Endothelial cell (in vitro differentiated cells): ENCODE data around the gene EFCAB6. TPM values are rescaled to one million over a fixed set of nuclear protein-coding genes. Genes with fewer than 3 reads are reported as not detected.
A peak's percentile ranks its signal among the peaks of the same experiment; 100 is the strongest.

Experiments used
- DNase-seq: peaks from one replicate; pipeline ENCODE4 v3.0.0; 2021; ENCODE audit warnings: low spot score
- H3K27ac Mint-ChIP-seq: one replicate; pipeline ENCODE4 v1.8.0; 2021; ENCODE audit warnings: mixed read lengths, inconsistent platforms; ENCODE audit not compliant: unreplicated experiment
- H3K27me3 Mint-ChIP-seq: one replicate; pipeline ENCODE4 v1.8.0; 2021; ENCODE audit warnings: mild to moderate bottlenecking, moderate library complexity, mixed read lengths, inconsistent platforms; ENCODE audit not compliant: unreplicated experiment
- H3K36me3 Mint-ChIP-seq: one replicate; pipeline ENCODE4 v1.8.0; 2021; ENCODE audit warnings: mild to moderate bottlenecking, low read depth, mixed read lengths, inconsistent platforms; ENCODE audit not compliant: unreplicated experiment
- H3K4me1 Mint-ChIP-seq: one replicate; pipeline ENCODE4 v1.8.0; 2021; ENCODE audit warnings: mild to moderate bottlenecking, mixed read lengths, inconsistent platforms; ENCODE audit not compliant: unreplicated experiment
- H3K4me3 Mint-ChIP-seq: one replicate; pipeline ENCODE4 v1.8.0; 2021; ENCODE audit warnings: mild to moderate bottlenecking, mixed read lengths, inconsistent platforms; ENCODE audit not compliant: unreplicated experiment
- H3K9me3 Mint-ChIP-seq: one replicate; pipeline ENCODE4 v1.8.0; 2021; ENCODE audit warnings: mixed read lengths, inconsistent platforms; ENCODE audit not compliant: unreplicated experiment
- total RNA-seq: library from RNA; stranded (reverse); fragmentation: NEBNext Ultra II Directional; extraction: Animal tissue kit (Norgen Biotek cat#: 25700); gene quantifications from one replicate; pipeline ENCODE4 v1.2.1, GENCODE V29; 2021; ENCODE audit not compliant: unreplicated experiment
- TF ChIP-seq, protein P1 (sequence below): fragments of 200-600 bp; sonication (generic); IDR thresholded peaks from one replicate; pipeline ENCODE4 v1.5.0; 2021; ENCODE audit warnings: antibody characterized with exemption; ENCODE audit not compliant: unreplicated experiment

Gene EFCAB6
- total RNA-seq, 1 donor from 2014 or later = 0.69 TPM

DNA sequence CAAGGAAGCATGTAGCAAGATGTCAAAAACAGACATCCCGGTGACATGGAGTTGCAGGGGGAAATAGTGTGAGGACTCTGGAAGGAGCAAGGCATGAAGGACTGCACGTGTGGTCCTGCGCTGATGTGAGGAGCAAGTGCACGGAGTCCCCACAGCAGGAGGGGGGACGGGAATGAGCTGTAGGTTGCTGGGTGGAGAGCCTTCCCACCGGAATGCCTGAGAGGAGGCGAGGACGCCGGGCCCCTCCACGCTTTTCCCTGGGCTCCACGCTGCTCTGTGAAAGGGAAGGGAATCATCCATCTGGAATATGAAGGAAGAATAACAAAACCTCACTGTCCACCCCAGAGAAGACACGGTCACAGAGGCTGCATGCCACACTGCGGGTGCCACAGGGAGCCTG lies 23.6 kb upstream of the EFCAB6 start:
- Mint-ChIP-seq H3K4me3 (peak overlapping the region; percentile 17), H3K27ac (no peak overlapping the region), H3K9me3 (no peaks in the 10 kb centered on the region), H3K4me1 (peaks cover 12% of the 10 kb centered on the region), H3K27me3 (peaks cover 6% of the 10 kb centered on the region), H3K36me3 (peaks cover 20% of the 10 kb centered on the region)
- no peak for DNase-seq
- TF ChIP-seq, protein P1, sequence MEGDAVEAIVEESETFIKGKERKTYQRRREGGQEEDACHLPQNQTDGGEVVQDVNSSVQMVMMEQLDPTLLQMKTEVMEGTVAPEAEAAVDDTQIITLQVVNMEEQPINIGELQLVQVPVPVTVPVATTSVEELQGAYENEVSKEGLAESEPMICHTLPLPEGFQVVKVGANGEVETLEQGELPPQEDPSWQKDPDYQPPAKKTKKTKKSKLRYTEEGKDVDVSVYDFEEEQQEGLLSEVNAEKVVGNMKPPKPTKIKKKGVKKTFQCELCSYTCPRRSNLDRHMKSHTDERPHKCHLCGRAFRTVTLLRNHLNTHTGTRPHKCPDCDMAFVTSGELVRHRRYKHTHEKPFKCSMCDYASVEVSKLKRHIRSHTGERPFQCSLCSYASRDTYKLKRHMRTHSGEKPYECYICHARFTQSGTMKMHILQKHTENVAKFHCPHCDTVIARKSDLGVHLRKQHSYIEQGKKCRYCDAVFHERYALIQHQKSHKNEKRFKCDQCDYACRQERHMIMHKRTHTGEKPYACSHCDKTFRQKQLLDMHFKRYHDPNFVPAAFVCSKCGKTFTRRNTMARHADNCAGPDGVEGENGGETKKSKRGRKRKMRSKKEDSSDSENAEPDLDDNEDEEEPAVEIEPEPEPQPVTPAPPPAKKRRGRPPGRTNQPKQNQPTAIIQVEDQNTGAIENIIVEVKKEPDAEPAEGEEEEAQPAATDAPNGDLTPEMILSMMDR = no peak

DNA sequence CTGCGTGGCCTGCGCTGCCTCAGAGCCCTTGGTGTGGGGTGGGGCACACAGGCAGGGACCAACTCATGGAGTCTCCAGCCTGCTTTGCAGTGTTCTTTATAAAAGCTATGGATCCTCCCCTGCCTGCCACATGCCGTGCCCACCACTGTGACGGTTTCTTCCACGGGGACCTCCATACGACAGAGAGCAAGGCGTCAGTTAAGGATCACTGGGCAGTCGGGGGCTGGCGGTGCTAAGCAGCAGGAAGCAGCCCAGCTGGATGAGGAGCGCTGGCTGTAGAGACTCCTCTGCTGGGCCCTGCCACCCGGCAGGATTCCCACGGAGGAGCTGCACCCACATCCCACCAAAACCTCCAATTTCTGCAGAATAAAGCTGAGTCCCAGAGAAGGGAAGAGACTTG lies 23.1 kb upstream of the EFCAB6 start:
- Mint-ChIP-seq H3K27me3 (peaks cover 6% of the 10 kb centered on the region), H3K36me3 (peaks cover 21% of the 10 kb centered on the region), H3K4me1 (peaks cover 12% of the 10 kb centered on the region), H3K9me3 (no peaks in the 10 kb centered on the region), H3K27ac (no peak overlapping the region), H3K4me3 (peak overlapping the region; percentile 17)
- TF ChIP-seq, protein P1 = no peak
- no peak for DNase-seq

DNA sequence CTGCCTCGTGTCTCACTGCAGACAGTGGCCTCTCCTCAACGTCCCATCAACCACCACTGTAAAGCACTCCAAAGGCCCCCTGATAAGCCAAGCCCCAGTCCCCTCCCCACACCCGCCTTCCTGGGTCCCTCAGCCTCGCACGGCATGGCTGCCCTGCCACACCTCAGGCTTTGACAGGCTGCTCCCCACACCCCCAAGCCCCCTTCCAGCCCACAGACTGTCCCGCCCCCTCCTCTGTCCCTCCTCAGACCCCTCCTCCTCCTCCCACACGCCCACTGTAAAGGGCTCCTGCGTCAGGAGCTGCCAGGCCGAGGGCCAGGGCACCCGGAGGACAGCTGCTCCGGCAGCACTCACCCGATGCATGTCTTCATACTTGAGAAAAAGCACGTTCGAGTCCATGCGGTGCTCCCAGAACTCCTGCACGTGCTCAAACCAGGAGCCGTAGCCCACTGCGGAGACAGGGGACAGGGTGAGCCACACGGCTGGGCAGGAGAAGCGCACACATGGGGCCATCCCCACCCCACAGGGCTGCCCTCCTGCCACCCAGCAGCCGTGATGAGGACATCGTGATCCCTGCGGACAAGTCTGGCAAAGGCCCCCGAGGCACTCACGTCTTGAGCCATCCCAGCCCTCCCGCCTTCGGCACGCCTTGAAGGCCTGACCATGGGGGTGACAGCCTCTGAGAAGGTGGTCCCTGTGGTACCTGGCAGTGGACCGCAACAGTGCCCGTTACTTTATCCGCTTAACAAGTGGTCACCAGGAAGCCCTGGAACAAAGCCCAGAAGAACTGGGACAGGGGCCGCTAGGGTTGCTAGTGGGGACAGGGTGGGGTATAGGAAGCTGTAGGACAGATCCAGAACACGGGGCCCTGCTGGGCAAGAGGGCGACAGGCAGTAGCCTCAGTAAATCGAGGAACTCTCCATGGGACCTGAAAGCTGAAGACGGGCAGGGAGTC lies 21.5 kb upstream of the EFCAB6 start:
- no peak overlapping the region for H3K27ac Mint-ChIP-seq
- H3K4me1 Mint-ChIP-seq = peaks cover 10% of the 10 kb centered on the region
- TF ChIP-seq, protein P1 = no peak
- H3K4me3 Mint-ChIP-seq = peak overlapping the region; percentile 31
- no peak for DNase-seq
- no peaks in the 10 kb centered on the region for H3K9me3 Mint-ChIP-seq
- H3K36me3 Mint-ChIP-seq = peaks cover 19% of the 10 kb centered on the region
- H3K27me3 Mint-ChIP-seq = peaks cover 6% of the 10 kb centered on the region

DNA sequence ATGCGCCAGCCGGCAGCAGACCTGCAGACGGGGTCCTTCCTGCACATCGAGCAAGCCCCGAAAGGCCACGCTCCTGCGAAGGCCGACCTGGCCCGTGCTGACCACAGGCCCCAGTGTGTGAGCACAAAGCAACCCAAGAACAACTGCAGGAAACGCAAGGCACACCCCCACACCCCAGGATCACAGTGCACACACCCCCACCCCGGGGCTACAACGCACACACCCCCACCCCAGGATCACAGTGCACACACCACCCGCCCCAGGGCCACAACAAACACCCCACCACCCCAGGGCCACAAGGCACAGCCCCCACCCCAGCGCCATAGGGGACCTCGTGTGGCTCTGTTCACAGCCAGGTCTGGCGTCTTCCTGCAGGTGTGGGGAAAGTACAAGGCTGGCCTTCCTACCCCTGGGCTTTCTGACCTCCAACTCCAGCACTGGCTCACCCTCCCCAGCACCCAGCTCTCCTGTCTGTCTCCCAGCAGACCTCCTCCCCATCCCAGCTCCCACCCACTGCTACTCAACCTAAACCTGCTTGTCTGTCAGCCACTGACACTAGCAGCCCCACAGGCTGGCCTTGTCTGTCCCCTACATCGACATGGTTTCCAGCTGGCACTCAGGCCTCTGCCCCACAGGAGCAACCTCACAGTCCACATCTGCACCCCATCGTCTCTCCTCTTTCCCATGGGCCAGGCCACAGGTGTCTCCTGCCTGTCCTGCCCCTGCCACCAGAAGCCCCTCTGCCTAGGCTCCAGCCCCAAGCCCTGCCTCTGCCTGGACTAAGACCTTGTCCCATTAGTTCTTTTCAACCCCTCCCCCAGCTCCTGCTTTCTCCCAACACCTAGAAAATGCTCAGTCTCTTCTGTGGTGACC lies 20.5 kb upstream of the EFCAB6 start:
- no peaks in the 10 kb centered on the region for H3K9me3 Mint-ChIP-seq
- H3K36me3 Mint-ChIP-seq = peaks cover 17% of the 10 kb centered on the region
- no peak for DNase-seq

More for the DNA sequence above, 20.5 kb upstream of the EFCAB6 start:
- Mint-ChIP-seq H3K4me1 (peaks cover 10% of the 10 kb centered on the region), H3K27ac (no peak overlapping the region), H3K4me3 (peak overlapping the region; percentile 31), H3K27me3 (peaks cover 9% of the 10 kb centered on the region)
- TF ChIP-seq, protein P1 = no peak
